ENCODE measurements around the gene PRPSAP1.
A peak's percentile ranks its signal among the peaks of the same experiment; 100 is the strongest.

PRPSAP1 gene

DNA sequence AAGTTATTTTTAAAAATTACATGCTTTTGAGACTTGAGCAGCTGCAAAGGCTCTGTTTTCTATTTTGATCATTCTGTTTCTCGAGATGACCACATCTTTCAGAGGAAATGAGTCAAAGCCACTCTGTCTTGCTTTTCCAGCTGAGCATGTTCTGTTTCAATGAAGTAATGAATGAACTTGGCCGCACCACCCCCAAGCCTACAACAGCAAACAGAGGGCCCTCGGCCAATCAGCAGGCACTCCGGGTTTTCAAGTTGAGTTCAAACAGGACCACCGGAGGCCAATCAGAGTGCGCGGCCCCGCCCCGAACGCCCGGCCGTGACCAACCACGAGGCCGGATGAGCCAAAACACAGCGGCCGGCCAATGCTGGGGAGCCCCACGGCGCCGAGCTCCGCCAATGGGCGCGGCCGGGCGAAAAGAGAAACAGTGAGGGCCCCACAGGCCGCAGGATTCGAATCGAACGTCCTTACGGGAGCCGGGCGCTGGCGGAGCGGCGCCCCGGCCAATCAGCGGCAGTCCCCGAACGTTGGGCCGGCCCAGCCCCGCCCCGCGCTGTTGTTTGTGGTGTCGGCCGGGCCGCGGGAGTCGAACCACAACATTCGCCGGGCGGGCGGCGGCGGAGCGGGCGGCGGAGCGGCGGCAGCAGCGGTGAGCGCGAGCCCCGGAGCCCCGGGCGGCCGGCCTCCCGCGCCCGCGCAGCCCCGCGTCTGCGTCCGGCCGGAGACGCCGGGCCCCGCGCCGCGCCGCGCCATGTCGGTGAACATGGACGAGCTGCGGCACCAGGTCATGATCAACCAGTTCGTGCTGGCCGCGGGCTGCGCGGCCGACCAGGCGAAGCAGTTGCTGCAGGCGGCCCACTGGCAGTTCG lies 88.7 kb downstream of the PRPSAP1 start, which contains the start of gene UBALD2:
UBALD2 (plus strand) TSS at position 594 of the 869 bp plus-strand sequence; CDS start at position 752, 158 bp downstream.
- peak; percentile 98 for DNase-seq

DNA sequence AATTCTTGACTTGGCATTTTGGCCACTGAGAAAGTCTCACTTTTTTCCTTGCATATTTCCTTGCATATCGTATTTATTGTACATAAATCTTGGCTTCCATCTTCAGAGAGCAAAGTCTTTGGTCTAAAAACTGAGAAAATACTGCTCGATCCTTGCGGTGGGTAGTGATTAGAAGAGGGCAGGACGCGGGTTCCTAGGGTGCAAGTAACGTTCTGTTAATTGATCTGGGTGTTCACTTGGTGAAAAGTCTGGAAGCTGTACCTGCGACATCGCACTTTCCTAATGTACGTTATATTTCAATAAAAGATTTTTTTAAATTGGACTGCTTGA lies 89.3 kb downstream of the PRPSAP1 start:
- DNase-seq: no peak

GRCh38 chr17:76263896-76264295 lies 89.8 kb downstream of the PRPSAP1 start:
- no peak for DNase-seq

- peak; percentile 47 for DNase-seq
Observed at GRCh38 chr17:76262732-76263344, 90.9 kb downstream of the PRPSAP1 start.

DNA sequence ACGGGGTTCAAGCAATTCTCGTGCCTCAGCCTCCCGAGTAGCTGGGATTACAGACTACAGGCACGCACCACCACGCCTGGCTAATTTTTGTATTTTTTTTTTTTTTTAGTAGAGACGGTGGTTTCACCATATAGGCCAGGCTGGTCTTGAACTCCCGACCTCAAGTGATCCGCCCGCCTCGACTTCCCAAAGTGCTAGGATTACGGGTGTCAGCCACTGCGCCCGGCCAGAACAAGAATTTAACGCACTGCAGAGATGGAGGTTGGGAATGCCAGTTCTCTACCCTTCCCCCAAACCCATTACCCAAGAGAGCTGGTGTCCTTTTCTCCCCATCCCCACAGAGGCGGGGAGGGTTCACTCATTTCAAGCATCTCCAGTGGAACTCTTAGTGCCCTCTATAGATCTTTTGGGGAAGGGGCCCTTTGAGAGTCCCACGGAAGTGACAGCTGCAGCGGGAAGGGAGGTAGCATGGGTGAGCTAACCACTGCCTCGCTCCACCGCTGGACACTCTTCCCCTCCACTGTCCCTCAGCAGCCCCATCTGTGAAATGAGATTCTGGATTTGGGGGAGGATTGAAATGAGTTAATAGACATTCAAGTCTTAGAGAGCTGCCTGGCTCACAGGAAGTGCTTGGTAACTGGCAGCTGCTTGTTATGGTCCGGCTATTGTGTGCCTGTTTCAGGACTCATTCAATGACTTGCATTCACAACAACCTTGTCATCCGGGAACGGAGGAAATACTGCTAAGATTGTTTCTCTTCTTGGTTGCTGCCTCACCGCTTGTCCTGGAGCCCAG lies 92.1 kb downstream of the PRPSAP1 start:
- DNase-seq: no peak

DNA sequence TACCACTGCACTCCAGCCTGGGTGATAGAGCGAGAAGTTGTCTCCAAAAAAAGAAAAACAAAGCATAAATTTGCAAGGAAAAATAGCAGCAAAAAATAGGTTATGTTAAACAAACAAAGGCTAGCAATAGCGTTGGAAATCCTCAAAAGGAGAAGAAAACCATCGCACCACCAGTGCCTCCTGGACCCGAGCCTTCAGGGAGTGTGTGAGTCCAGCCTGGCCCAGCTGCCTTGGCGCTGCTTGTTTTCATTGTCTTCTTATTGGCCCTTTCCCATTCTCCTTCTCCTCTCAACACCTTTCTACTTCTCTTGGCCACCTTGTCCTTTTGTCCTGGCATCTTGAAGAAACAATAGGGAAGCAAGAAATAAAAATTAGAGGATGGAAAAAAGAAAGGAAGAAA lies 93.0 kb downstream of the PRPSAP1 start:
- no peak for DNase-seq

- no peak for DNase-seq
Observed at GRCh38 chr17:76260220-76260619, 93.5 kb downstream of the PRPSAP1 start.
